Spinal cord (tissue), 10 donors: Measurements from ENCODE around the gene UCK1. TPM values are rescaled to one million over a fixed set of nuclear protein-coding genes. Genes with fewer than 3 reads are reported as not detected.
A peak's percentile ranks its signal among the peaks of the same experiment; 100 is the strongest.

ENCODE experiments used
- DNase-seq, 6 donors: peaks; one replicate each; pipeline versions ENCODE4 v3.0.0 to v3.0.0-alpha.2; 2013 to 2015; ENCODE audit warnings: low spot score in 6 of 6, low read depth in 4 of 6
- H3K27ac ChIP-seq: one replicate; pipeline ENCODE4 v1.5.1; 2013; ENCODE audit warnings: low read depth, low read length, control low read depth
- H3K27me3 ChIP-seq: one replicate; pipeline ENCODE4 v1.6.1; 2013; ENCODE audit warnings: low read length; ENCODE audit not compliant: control insufficient read depth, insufficient read depth
- H3K36me3 ChIP-seq: one replicate; pipeline ENCODE4 v1.6.1; 2013; ENCODE audit warnings: low read length; ENCODE audit not compliant: control insufficient read depth, insufficient read depth
- H3K4me1 ChIP-seq: one replicate; pipeline ENCODE4 v1.6.1; 2013; ENCODE audit warnings: low read length; ENCODE audit not compliant: control insufficient read depth, insufficient read depth
- H3K4me3 ChIP-seq: one replicate; pipeline ENCODE4 v1.5.1; 2013; ENCODE audit warnings: low read depth, low read length, control low read depth
- H3K9me3 ChIP-seq: one replicate; pipeline ENCODE4 v1.6.1; 2013; ENCODE audit warnings: low read length; ENCODE audit not compliant: control insufficient read depth, insufficient read depth
- WGBS: methylation state at CpG from one replicate; pipeline ENCODE4 v1.1.5; 2013; ENCODE audit warnings: missing lambda C conversion rate; ENCODE audit not compliant: insufficient coverage; 5-methylcytosine and 5-hydroxymethylcytosine counted together
- polyA plus RNA-seq, 2 donors: library from polyadenylated mRNA; unstranded; fragments of 120-200 nt; gene quantifications; one replicate each; pipeline ENCODE4 v1.2.1, GENCODE V29; 2013; ENCODE audit not compliant: insufficient read length in 2 of 2
- total RNA-seq, 2 donors: library from RNA; depleted of rRNA in 1 of 2; stranded (reverse); fragments of 120-200 nt in 1 of 2; fragments of >200 nt in 1 of 2; gene quantifications; one replicate each; pipeline versions ENCODE4 v1.2.3 to v1.2.4, GENCODE V29; 2013 to 2014
- donor health status: healthy.

Gene UCK1
- total and polyA plus RNA-seq, 4 donors, result 14.2 to 57.7 (median 45.9) TPM

GRCh38 chr9:131500939-131501541 is 30.0 kb downstream of the UCK1 start:
- Histone ChIP-seq H3K27me3 (no peaks in the 10 kb centered on the region), H3K36me3 (peaks cover 50% of the 10 kb centered on the region), H3K27ac (no peak overlapping the region), H3K9me3 (no peaks in the 10 kb centered on the region), H3K4me3 (no peak overlapping the region), H3K4me1 (peaks cover 22% of the 10 kb centered on the region)
- DNase-seq, result no peak
- WGBS, result 59% methylated on average over 5 of the region's 5 CpGs

- no peak for DNase-seq
- H3K27me3 ChIP-seq, result no peaks in the 10 kb centered on the region
- no peak overlapping the region for H3K4me3 ChIP-seq
- no peaks in the 10 kb centered on the region for H3K9me3 ChIP-seq
- peaks cover 56% of the 10 kb centered on the region for H3K36me3 ChIP-seq
- no peak overlapping the region for H3K27ac ChIP-seq
- H3K4me1 ChIP-seq, result peaks cover 22% of the 10 kb centered on the region
- 76% methylated on average over 5 of the region's 12 CpGs for WGBS
Measured at GRCh38 chr9:131500377-131500776, 30.7 kb downstream of the UCK1 start.

GRCh38 chr9:131499254-131499767 is 31.8 kb downstream of the UCK1 start:
- no peak overlapping the region for H3K4me3 ChIP-seq
- 91% methylated on average over 7 of the region's 7 CpGs for WGBS
- no peaks in the 10 kb centered on the region for H3K9me3 ChIP-seq
- H3K4me1 ChIP-seq, result peaks cover 31% of the 10 kb centered on the region
- no peaks in the 10 kb centered on the region for H3K27me3 ChIP-seq
- H3K36me3 ChIP-seq, result peaks cover 67% of the 10 kb centered on the region
- DNase-seq, result no peak
- H3K27ac ChIP-seq, result no peak overlapping the region

- 82% methylated on average over 7 of the region's 10 CpGs for WGBS
- H3K36me3 ChIP-seq, result peaks cover 89% of the 10 kb centered on the region
- no peaks in the 10 kb centered on the region for H3K27me3 ChIP-seq
- no peak overlapping the region for H3K27ac ChIP-seq
- H3K9me3 ChIP-seq, result no peaks in the 10 kb centered on the region
- H3K4me3 ChIP-seq, result no peak overlapping the region
- H3K4me1 ChIP-seq, result peaks cover 20% of the 10 kb centered on the region
- DNase-seq, result no peak
Measured at GRCh38 chr9:131496844-131497405, 34.1 kb downstream of the UCK1 start.

GRCh38 chr9:131495785-131496184 is 35.3 kb downstream of the UCK1 start:
- DNase-seq, result peak in 1 of 6 donors; percentile 54
- H3K27me3 ChIP-seq, result no peaks in the 10 kb centered on the region
- peaks cover 14% of the 10 kb centered on the region for H3K4me1 ChIP-seq
- H3K4me3 ChIP-seq, result no peak overlapping the region
- no peaks in the 10 kb centered on the region for H3K9me3 ChIP-seq
- H3K27ac ChIP-seq, result no peak overlapping the region
- H3K36me3 ChIP-seq, result peaks cover 96% of the 10 kb centered on the region
- WGBS, result 78% methylated on average over 21 of the region's 22 CpGs

- WGBS, result 96% methylated on average over 14 of the region's 22 CpGs
- H3K4me1 ChIP-seq, result peaks cover 17% of the 10 kb centered on the region
- H3K9me3 ChIP-seq, result no peaks in the 10 kb centered on the region
- no peak overlapping the region for H3K27ac ChIP-seq
- no peak for DNase-seq
- H3K4me3 ChIP-seq, result no peak overlapping the region
- H3K27me3 ChIP-seq, result no peaks in the 10 kb centered on the region
- peaks cover 98% of the 10 kb centered on the region for H3K36me3 ChIP-seq
Measured at GRCh38 chr9:131494296-131494870, 36.7 kb downstream of the UCK1 start.

- no peak for DNase-seq
- Histone ChIP-seq H3K36me3 (peaks cover 100% of the 10 kb centered on the region), H3K4me3 (no peak overlapping the region), H3K27ac (no peak overlapping the region), H3K27me3 (no peaks in the 10 kb centered on the region), H3K9me3 (no peaks in the 10 kb centered on the region), H3K4me1 (peaks cover 19% of the 10 kb centered on the region)
- WGBS, result 90% methylated on average over 6 of the region's 6 CpGs
Measured at GRCh38 chr9:131492070-131492469, 39.0 kb downstream of the UCK1 start.

GRCh38 chr9:131491001-131491710 is 39.9 kb downstream of the UCK1 start:
- no peak overlapping the region for H3K4me3 ChIP-seq
- H3K4me1 ChIP-seq, result peaks cover 19% of the 10 kb centered on the region
- H3K27ac ChIP-seq, result no peak overlapping the region
- H3K36me3 ChIP-seq, result peaks cover 100% of the 10 kb centered on the region
- H3K27me3 ChIP-seq, result no peaks in the 10 kb centered on the region
- 94% methylated on average over 15 of the region's 20 CpGs for WGBS
- no peaks in the 10 kb centered on the region for H3K9me3 ChIP-seq
- DNase-seq, result peak in 1 of 6 donors; percentile 35

GRCh38 chr9:131490514-131490913 is 40.5 kb downstream of the UCK1 start:
- WGBS, result 43% methylated on average over 6 of the region's 8 CpGs
- Histone ChIP-seq H3K4me1 (peaks cover 19% of the 10 kb centered on the region), H3K27ac (no peak overlapping the region), H3K36me3 (peaks cover 100% of the 10 kb centered on the region), H3K27me3 (no peaks in the 10 kb centered on the region), H3K4me3 (no peak overlapping the region), H3K9me3 (no peaks in the 10 kb centered on the region)
- peak in 2 of 6 donors; percentile 21 to 69 for DNase-seq
